HepG2 (cell line): ENCODE measurements around the gene OTOGL. TPM values are rescaled to one million over a fixed set of nuclear protein-coding genes. Genes with fewer than 3 reads are reported as not detected.
A peak's percentile ranks its signal among the peaks of the same experiment; 100 is the strongest.

Source experiments
- ATAC-seq: fragments of 200-7000 bp; cut with Tn5 transposase; 3 replicates; pipeline ENCODE4 v1.9.1; 2020; ENCODE audit warnings: mild to moderate bottlenecking, moderate library complexity
- BruUV-seq: library from RNA; stranded (reverse); fragments of 400-500 nt; replicated peaks from 2 replicates; lab custom pipeline; 2021; lab: Mats Ljungman, UMichigan
- CTCF ChIA-PET: fragments of 300-600 bp; formaldehyde crosslinking; extraction: SDS; loops from one replicate; lab custom pipeline; 2021; ENCODE audit warnings: low total read pairs, inconsistent platforms, low intra/inter-chr PET ratio; lab: Yijun Ruan, JAX
- POLR2A ChIA-PET: fragments of 350-600 bp; sonication (Branson Sonifier 250); formaldehyde crosslinking; loops from one replicate; lab custom pipeline; 2020; ENCODE audit warnings: antibody characterized with exemption, inconsistent platforms; lab: Yijun Ruan, JAX
- DNase-seq: peaks from one replicate; pipeline ENCODE4 v3.0.0-alpha.2; 2015; ENCODE audit warnings: low spot score
- FAIRE-seq: peaks from 3 replicates; lab custom pipeline; 2011; peaks lifted over from hg19 to GRCh38; lab: Jason Lieb, UNC
- H2AFZ ChIP-seq: one replicate; pipeline ENCODE4 v1.6.1; 2011; ENCODE audit warnings: low read length, inconsistent platforms
- H3K27ac ChIP-seq: fragments of 300-600 bp; 3 replicates; pipeline ENCODE4 v1.8.0; 2011; ENCODE audit warnings: mixed run types, mild to moderate bottlenecking, mixed read lengths, low read length, inconsistent platforms; ENCODE audit not compliant: insufficient read depth; ENCODE audit errors: extremely low read length
- H3K27me3 ChIP-seq, 2 experiments: fragments of 200-600 bp in 1 of 2; 2 replicates in 1 of 2; 3 replicates in 1 of 2; pipeline versions ENCODE4 v1.6.0 to v1.8.0; 2011; ENCODE audit warnings: low read length in 2 of 2, mild to moderate bottlenecking in 2 of 2, moderate library complexity in 2 of 2, inconsistent platforms in 1 of 2; ENCODE audit not compliant: insufficient read depth in 2 of 2, control insufficient read depth in 1 of 2
- H3K36me3 ChIP-seq, 2 experiments: fragments of 200-600 bp in 1 of 2; replicated peaks in 1 of 2; 2 replicates in 1 of 2; 3 replicates in 1 of 2; pipeline versions ENCODE4 v1.5.1 to v1.8.0; 2011; ENCODE audit warnings: low read length in 2 of 2, inconsistent platforms in 1 of 2; ENCODE audit not compliant: insufficient read depth in 2 of 2, control insufficient read depth in 1 of 2
- H3K4me1 ChIP-seq: 2 replicates; pipeline ENCODE4 v1.5.1; 2012; ENCODE audit warnings: low read length, inconsistent platforms; ENCODE audit not compliant: insufficient read depth
- H3K4me2 ChIP-seq: 2 replicates; pipeline ENCODE4 v1.6.0; 2011; ENCODE audit warnings: low read depth, low read length, inconsistent platforms
- H3K4me3 ChIP-seq, 3 experiments: fragments of 200-600 bp in 1 of 3; sonication (generic), shearing (Covaris generic) in 1 of 3; replicated peaks in 1 of 3; 2 replicates each; pipeline ENCODE4 v1.5.1; 2011 to 2016; ENCODE audit warnings: low read length in 3 of 3, inconsistent platforms in 2 of 3, low read depth in 2 of 3, mild to moderate bottlenecking in 2 of 3, control low read depth in 1 of 3, mixed read lengths in 1 of 3; ENCODE audit not compliant: insufficient read depth in 1 of 3
- H3K79me2 ChIP-seq: one replicate; pipeline ENCODE4 v1.6.1; 2011; ENCODE audit warnings: low read length, inconsistent platforms; ENCODE audit not compliant: insufficient read depth
- H3K9ac ChIP-seq: 2 replicates; pipeline ENCODE4 v1.6.0; 2011; ENCODE audit warnings: mild to moderate bottlenecking, low read depth, low read length, inconsistent platforms; ENCODE audit not compliant: insufficient read depth
- H3K9me3 ChIP-seq: 2 replicates; pipeline ENCODE4 v1.5.1; 2012; ENCODE audit warnings: mild to moderate bottlenecking, low read length
- H4K20me1 ChIP-seq: 2 replicates; pipeline ENCODE4 v1.6.0; 2011; ENCODE audit warnings: inconsistent platforms, mild to moderate bottlenecking, low read length, moderate library complexity; ENCODE audit not compliant: insufficient read depth
- ATF7 ChIP-seq, 2 experiments: fragments of 450-650 bp in 1 of 2; sonication (generic) in 1 of 2; formaldehyde crosslinking in 1 of 2; IDR thresholded peaks; 2 replicates each; pipeline versions ENCODE4 v1.4.0 to v1.6.1; 2016 to 2020; ENCODE audit warnings: antibody characterized with exemption in 1 of 2, mild to moderate bottlenecking in 1 of 2, missing genetic modification reagents in 1 of 2
- BRCA1 ChIP-seq: sonication (generic); formaldehyde crosslinking; IDR thresholded peaks from 2 replicates; pipeline ENCODE4 v1.4.0; 2020; ENCODE audit warnings: missing genetic modification reagents
- BRD4 ChIP-seq: sonication (generic); formaldehyde crosslinking; IDR thresholded peaks from 2 replicates; pipeline ENCODE4 v1.4.0; 2020; ENCODE audit warnings: missing genetic modification reagents
- CEBPB ChIP-seq: IDR thresholded peaks from 2 replicates; pipeline ENCODE4 v1.6.1; 2011; ENCODE audit warnings: low read depth, low read length, improper control_type of control experiment, borderline replicate concordance
- FOXA3 ChIP-seq: IDR thresholded peaks from 2 replicates; pipeline ENCODE4 v1.6.1; 2016; ENCODE audit warnings: missing genetic modification reagents, missing compliant biosample characterization
- KLF12 ChIP-seq: sonication (generic); formaldehyde crosslinking; IDR thresholded peaks from 2 replicates; pipeline ENCODE4 v1.4.0; 2020; ENCODE audit warnings: missing genetic modification reagents, borderline replicate concordance
- KMT2A ChIP-seq: sonication (generic); formaldehyde crosslinking; IDR thresholded peaks from 2 replicates; pipeline ENCODE4 v1.4.0; 2020; ENCODE audit warnings: missing genetic modification reagents
- MAFG ChIP-seq: sonication (generic); formaldehyde crosslinking; IDR thresholded peaks from 2 replicates; pipeline ENCODE4 v1.5.1; 2020; ENCODE audit warnings: mild to moderate bottlenecking, missing genetic modification reagents
- PAF1 ChIP-seq: IDR thresholded peaks from 2 replicates; pipeline ENCODE4 v1.6.1; 2016; ENCODE audit warnings: missing genetic modification reagents, missing compliant biosample characterization
- ZNF143 ChIP-seq: sonication (generic); formaldehyde crosslinking; IDR thresholded peaks from 2 replicates; pipeline ENCODE4 v1.4.0; 2020; ENCODE audit warnings: missing genetic modification reagents
- ZNF234 ChIP-seq: sonication (generic); formaldehyde crosslinking; conservative IDR thresholded peaks from 2 replicates; pipeline ENCODE4 v1.5.1; 2020; ENCODE audit warnings: mild to moderate bottlenecking, missing genetic modification reagents
- ZNF558 ChIP-seq: sonication (generic); formaldehyde crosslinking; IDR thresholded peaks from 2 replicates; pipeline ENCODE4 v1.9.0; 2022; ENCODE audit warnings: mild to moderate bottlenecking, missing genetic modification reagents, borderline replicate concordance
- whole genome bisulfite sequencing: methylation state at CpG from one replicate; pipeline ENCODE4 v1.1.6; 2017; ENCODE audit warnings: low lambda C conversion rate; 5-methylcytosine and 5-hydroxymethylcytosine counted together
- in situ Hi-C: cut with HindIII; loops from 2 replicates; pipeline ENCODE4 v1.10.0; 2017; ENCODE audit warnings: low pct_unique_long_range_greater_than_20kb; ENCODE audit not compliant: extremely low pct_ligation_motif_present
- intact Hi-C: fragments of 100-400 bp; cut with micrococcal nuclease; formaldehyde crosslinking; loops from one replicate; pipeline ENCODE4 v1.10.0; 2022; ENCODE audit not compliant: unreplicated experiment
- polyA plus RNA-seq, 8 experiments: library from polyadenylated mRNA; depleted of rRNA in 3 of 8; stranded (reverse) in 7 of 8; unstranded in 1 of 8; fragments of >200 nt; fragmentation: Illumina TruSeq in 4 of 8; extraction: Trizol in 4 of 8; gene quantifications; 2 replicates each; pipeline versions ENCODE4 v1.2.1 to v1.2.3, GENCODE V29; 2011 to 2016; ENCODE audit warnings: low read depth in 4 of 8, missing spikeins in 1 of 8, mixed read lengths in 1 of 8; ENCODE audit not compliant: insufficient read depth in 1 of 8
- total RNA-seq, 5 experiments: library from RNA; depleted of rRNA; stranded (reverse); fragments of >200 nt; fragmentation: Illumina TruSeq; extraction: Trizol; gene quantifications; 2 replicates each; pipeline ENCODE4 v1.2.3, GENCODE V29; 2016; ENCODE audit warnings: low read depth in 1 of 5
- TF ChIP-seq, protein P1 (sequence below): sonication (generic); formaldehyde crosslinking; IDR thresholded peaks from 2 replicates; pipeline ENCODE4 v1.8.0; 2022; ENCODE audit warnings: missing genetic modification reagents, mild to moderate bottlenecking, moderate library complexity, borderline replicate concordance
- TF ChIP-seq, protein P2 (sequence below): sonication (generic); formaldehyde crosslinking; IDR thresholded peaks from 2 replicates; pipeline ENCODE4 v1.5.0; 2020; ENCODE audit warnings: mild to moderate bottlenecking, missing genetic modification reagents
- TF ChIP-seq, protein P3 (sequence below): sonication (generic); formaldehyde crosslinking; IDR thresholded peaks from 2 replicates; pipeline ENCODE4 v1.5.0; 2020; ENCODE audit warnings: missing genetic modification reagents

OTOGL gene
- total and polyA plus RNA-seq, 2 of the 13 experiments (the other 11 are each of a cell fraction or from before 2014, with no cell fraction given): not detected

DNA sequence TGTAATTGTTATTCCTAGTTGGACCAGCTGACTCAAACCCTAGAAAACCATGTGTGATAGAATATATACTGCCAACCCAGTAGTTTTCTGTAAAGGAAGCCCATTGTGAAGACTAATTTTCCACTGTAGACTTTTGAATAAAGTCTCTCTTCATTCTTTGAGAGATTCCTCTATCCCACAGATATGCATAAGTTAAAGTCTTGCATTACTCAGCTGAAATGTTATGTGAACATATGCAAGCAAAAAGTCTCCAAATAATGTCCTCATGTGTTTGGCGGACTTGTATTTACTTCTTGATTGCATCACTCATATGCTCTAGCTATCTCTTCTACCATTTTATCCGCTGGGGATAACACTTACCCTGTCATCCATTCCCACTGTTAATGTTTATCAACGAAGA is 35.1 kb upstream of the OTOGL start:
- no TSS peak for BruUV-seq
- in situ Hi-C loops: no loop called here
- Histone ChIP-seq H3K9me3 (no peaks in the 10 kb centered on the region), H3K36me3 (no peaks in the 10 kb centered on the region), H2AFZ (no peak overlapping the region), H3K4me1 (no peaks in the 10 kb centered on the region), H3K27ac (no peak overlapping the region), H3K4me2 (no peak overlapping the region), H3K79me2 (no peaks in the 10 kb centered on the region), H4K20me1 (no peaks in the 10 kb centered on the region), H3K4me3 (no peak overlapping the region), H3K27me3 (no peaks in the 10 kb centered on the region), H3K9ac (no peak overlapping the region)
- FAIRE-seq: no peak
- ChIA-PET CTCF (no interaction called here), POLR2A (no interaction called here)
- no peak for ATAC-seq
- intact Hi-C loops: no loop called here
- TF ChIP-seq ATF7 (IDR thresholded peaks at IDR 0.05) (peak; percentile 40; the same call in 1 of the 2 replicates), ATF7 (CRISPR knock-in tag; IDR thresholded peaks at IDR 0.05) (no peak), CEBPB (peak; percentile 39; the same call in 1 of the 2 replicates)
- TF ChIP-seq, protein P1, sequence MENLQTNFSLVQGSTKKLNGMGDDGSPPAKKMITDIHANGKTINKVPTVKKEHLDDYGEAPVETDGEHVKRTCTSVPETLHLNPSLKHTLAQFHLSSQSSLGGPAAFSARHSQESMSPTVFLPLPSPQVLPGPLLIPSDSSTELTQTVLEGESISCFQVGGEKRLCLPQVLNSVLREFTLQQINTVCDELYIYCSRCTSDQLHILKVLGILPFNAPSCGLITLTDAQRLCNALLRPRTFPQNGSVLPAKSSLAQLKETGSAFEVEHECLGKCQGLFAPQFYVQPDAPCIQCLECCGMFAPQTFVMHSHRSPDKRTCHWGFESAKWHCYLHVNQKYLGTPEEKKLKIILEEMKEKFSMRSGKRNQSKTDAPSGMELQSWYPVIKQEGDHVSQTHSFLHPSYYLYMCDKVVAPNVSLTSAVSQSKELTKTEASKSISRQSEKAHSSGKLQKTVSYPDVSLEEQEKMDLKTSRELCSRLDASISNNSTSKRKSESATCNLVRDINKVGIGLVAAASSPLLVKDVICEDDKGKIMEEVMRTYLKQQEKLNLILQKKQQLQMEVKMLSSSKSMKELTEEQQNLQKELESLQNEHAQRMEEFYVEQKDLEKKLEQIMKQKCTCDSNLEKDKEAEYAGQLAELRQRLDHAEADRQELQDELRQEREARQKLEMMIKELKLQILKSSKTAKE (CRISPR knock-in tag): no peak
- WGBS: 3% methylated on average over 3 of the region's 3 CpGs
- no peak for DNase-seq

DNA sequence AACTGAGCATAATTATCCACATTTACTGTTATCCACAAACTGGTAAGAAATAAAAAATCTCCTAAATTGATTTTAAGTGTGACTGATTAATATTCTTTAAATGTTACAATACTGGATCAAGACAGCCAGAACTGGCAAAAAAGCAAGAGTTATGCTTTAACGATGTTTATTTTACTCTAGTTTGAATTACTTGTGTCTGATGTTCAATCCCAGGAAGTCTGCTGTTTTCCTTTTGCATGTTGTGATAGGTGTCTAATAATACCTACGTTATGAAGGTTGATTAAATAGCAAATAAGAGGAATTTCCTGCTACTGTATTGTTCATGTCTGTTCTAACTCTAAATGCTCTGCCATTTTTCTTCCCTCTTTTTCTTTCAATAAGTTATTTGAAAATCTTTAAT is 34.4 kb upstream of the OTOGL start:
- in situ Hi-C loops: no loop called here
- FAIRE-seq: no peak
- POLR2A ChIA-PET: no interaction called here
- TF ChIP-seq BRCA1 (CRISPR knock-in tag): no peak
- TF ChIP-seq, protein P2, sequence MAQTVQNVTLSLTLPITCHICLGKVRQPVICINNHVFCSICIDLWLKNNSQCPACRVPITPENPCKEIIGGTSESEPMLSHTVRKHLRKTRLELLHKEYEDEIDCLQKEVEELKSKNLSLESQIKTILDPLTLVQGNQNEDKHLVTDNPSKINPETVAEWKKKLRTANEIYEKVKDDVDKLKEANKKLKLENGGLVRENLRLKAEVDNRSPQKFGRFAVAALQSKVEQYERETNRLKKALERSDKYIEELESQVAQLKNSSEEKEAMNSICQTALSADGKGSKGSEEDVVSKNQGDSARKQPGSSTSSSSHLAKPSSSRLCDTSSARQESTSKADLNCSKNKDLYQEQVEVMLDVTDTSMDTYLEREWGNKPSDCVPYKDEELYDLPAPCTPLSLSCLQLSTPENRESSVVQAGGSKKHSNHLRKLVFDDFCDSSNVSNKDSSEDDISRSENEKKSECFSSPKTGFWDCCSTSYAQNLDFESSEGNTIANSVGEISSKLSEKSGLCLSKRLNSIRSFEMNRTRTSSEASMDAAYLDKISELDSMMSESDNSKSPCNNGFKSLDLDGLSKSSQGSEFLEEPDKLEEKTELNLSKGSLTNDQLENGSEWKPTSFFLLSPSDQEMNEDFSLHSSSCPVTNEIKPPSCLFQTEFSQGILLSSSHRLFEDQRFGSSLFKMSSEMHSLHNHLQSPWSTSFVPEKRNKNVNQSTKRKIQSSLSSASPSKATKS (CRISPR knock-in tag): no peak
- TF ChIP-seq, protein P3, sequence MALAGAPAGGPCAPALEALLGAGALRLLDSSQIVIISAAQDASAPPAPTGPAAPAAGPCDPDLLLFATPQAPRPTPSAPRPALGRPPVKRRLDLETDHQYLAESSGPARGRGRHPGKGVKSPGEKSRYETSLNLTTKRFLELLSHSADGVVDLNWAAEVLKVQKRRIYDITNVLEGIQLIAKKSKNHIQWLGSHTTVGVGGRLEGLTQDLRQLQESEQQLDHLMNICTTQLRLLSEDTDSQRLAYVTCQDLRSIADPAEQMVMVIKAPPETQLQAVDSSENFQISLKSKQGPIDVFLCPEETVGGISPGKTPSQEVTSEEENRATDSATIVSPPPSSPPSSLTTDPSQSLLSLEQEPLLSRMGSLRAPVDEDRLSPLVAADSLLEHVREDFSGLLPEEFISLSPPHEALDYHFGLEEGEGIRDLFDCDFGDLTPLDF (CRISPR knock-in tag): no peak
- no peak for TF ChIP-seq FOXA3 (CRISPR knock-in tag)
- TF ChIP-seq PAF1 (CRISPR knock-in tag): no peak
- no peak for TF ChIP-seq ZNF143
- no peak for TF ChIP-seq KMT2A (CRISPR knock-in tag)
- no peak for TF ChIP-seq ZNF234
- no peak for TF ChIP-seq ZNF558 (CRISPR knock-in tag)
- no peak for TF ChIP-seq MAFG (CRISPR knock-in tag)
- TF ChIP-seq BRD4 (CRISPR knock-in tag): no peak
- TF ChIP-seq KLF12: no peak

More for the DNA sequence above, 34.4 kb upstream of the OTOGL start:
- Histone ChIP-seq H3K9me3 (no peaks in the 10 kb centered on the region), H2AFZ (no peak overlapping the region), H3K4me2 (no peak overlapping the region), H3K9ac (no peak overlapping the region), H3K36me3 (no peaks in the 10 kb centered on the region), H3K27me3 (no peaks in the 10 kb centered on the region), H3K27ac (no peak overlapping the region), H3K79me2 (no peaks in the 10 kb centered on the region), H3K4me3 (no peak overlapping the region), H3K4me1 (no peaks in the 10 kb centered on the region), H4K20me1 (no peaks in the 10 kb centered on the region)
- CTCF ChIA-PET: no interaction called here
- intact Hi-C loops: no loop called here
- 1% methylated on average over 2 of the region's 2 CpGs for WGBS
- DNase-seq (no peak), ATAC-seq (no peak)
- no TSS peak for BruUV-seq
